Keratinocyte (primary cell): ENCODE data around the gene SPRY4. TPM values are rescaled to one million over a fixed set of nuclear protein-coding genes. Genes with fewer than 3 reads are reported as not detected.

Source experiments
- DNase-seq: peaks from one replicate; pipeline ENCODE4 v3.0.0-alpha.2; 2011; ENCODE audit warnings: low read depth, missing footprints, low spot score
- FAIRE-seq: peaks from 2 replicates; lab custom pipeline; 2011; peaks lifted over from hg19 to GRCh38; lab: Jason Lieb, UNC
- H2AFZ ChIP-seq: 2 replicates; pipeline ENCODE4 v1.6.0; 2012; ENCODE audit warnings: low read length, control low read depth, inconsistent platforms; ENCODE audit not compliant: control insufficient read depth
- H3K27ac ChIP-seq: 2 replicates; pipeline ENCODE4 v1.5.1; 2011; ENCODE audit warnings: low read length; ENCODE audit not compliant: control insufficient read depth, insufficient read depth
- H3K27me3 ChIP-seq: 3 replicates; pipeline ENCODE4 v1.6.0; 2011; ENCODE audit warnings: low read length; ENCODE audit not compliant: control insufficient read depth, insufficient read depth; ENCODE audit errors: extremely low read depth
- H3K36me3 ChIP-seq, 2 experiments: 2 replicates in 1 of 2; 3 replicates in 1 of 2; pipeline ENCODE4 v1.5.1; 2011; ENCODE audit warnings: low read length in 2 of 2, mild to moderate bottlenecking in 1 of 2; ENCODE audit not compliant: control insufficient read depth in 2 of 2, insufficient read depth in 2 of 2; ENCODE audit errors: extremely low read depth in 1 of 2
- H3K4me1 ChIP-seq: 3 replicates; pipeline ENCODE4 v1.5.1; 2011; ENCODE audit warnings: low read length; ENCODE audit not compliant: control insufficient read depth, insufficient read depth; ENCODE audit errors: extremely low read depth
- H3K4me2 ChIP-seq: 3 replicates; pipeline ENCODE4 v1.6.0; 2011; ENCODE audit warnings: low read depth, low read length; ENCODE audit not compliant: control insufficient read depth, insufficient read depth; ENCODE audit errors: extremely low read depth
- H3K4me3 ChIP-seq, 3 experiments: fragments of 200-600 bp in 1 of 3; sonication (generic) in 1 of 3; 2 replicates in 2 of 3; 3 replicates in 1 of 3; pipeline ENCODE4 v1.5.1; 2011 to 2016; ENCODE audit warnings: low read length in 3 of 3, mild to moderate bottlenecking in 3 of 3, control low read depth in 2 of 3, inconsistent platforms in 1 of 3, low read depth in 1 of 3, mixed read lengths in 1 of 3, mixed run types in 1 of 3, moderate library complexity in 1 of 3; ENCODE audit not compliant: control insufficient read depth in 2 of 3, insufficient read depth in 2 of 3; ENCODE audit errors: extremely low read depth in 1 of 3
- H3K79me2 ChIP-seq: 2 replicates; pipeline ENCODE4 v1.6.0; 2012; ENCODE audit warnings: low read length; ENCODE audit not compliant: control insufficient read depth, insufficient read depth
- H3K9ac ChIP-seq: 3 replicates; pipeline ENCODE4 v1.6.0; 2011; ENCODE audit warnings: low read length; ENCODE audit not compliant: control insufficient read depth, insufficient read depth; ENCODE audit errors: extremely low read depth
- H3K9me1 ChIP-seq: 3 replicates; pipeline ENCODE4 v1.6.0; 2011; ENCODE audit warnings: low read length; ENCODE audit not compliant: control insufficient read depth, insufficient read depth; ENCODE audit errors: extremely low read depth
- H3K9me3 ChIP-seq: 2 replicates; pipeline ENCODE4 v1.5.1; 2012; ENCODE audit warnings: low read depth, low read length; ENCODE audit not compliant: control insufficient read depth
- H4K20me1 ChIP-seq: 3 replicates; pipeline ENCODE4 v1.6.0; 2011; ENCODE audit warnings: low read length; ENCODE audit not compliant: control insufficient read depth, insufficient read depth; ENCODE audit errors: extremely low read depth
- EZH2 ChIP-seq: IDR thresholded peaks from one replicate; pipeline ENCODE4 v1.6.1; 2012; ENCODE audit warnings: inconsistent platforms, mild to moderate bottlenecking, low read length, moderate library complexity
- dilution Hi-C: fragments of 300-500 bp; cut with MboI; formaldehyde crosslinking; loops from one replicate; pipeline ENCODE4 v1.7.0; 2020; ENCODE audit warnings: low sequenced_read_pairs; ENCODE audit not compliant: extremely low pct_ligation_motif_present
- polyA plus RNA-seq, 5 experiments: library from polyadenylated mRNA; depleted of rRNA in 3 of 5; stranded (reverse) in 3 of 5; stranded (forward) in 1 of 5; unstranded in 1 of 5; fragments of >200 nt; gene quantifications; 1 replicate in 1 of 5; 2 replicates in 3 of 5; 3 replicates in 1 of 5; pipeline versions ENCODE4 v1.2.1 to v1.2.3, GENCODE V29; 2011 to 2012; ENCODE audit warnings: missing spikeins in 2 of 5, low read depth in 1 of 5, low replicate concordance in 1 of 5
- TF ChIP-seq, protein P1 (sequence below), 3 experiments: IDR thresholded peaks in 1 of 3; conservative IDR thresholded peaks in 1 of 3; optimal IDR thresholded peaks in 1 of 3; 2 replicates in 2 of 3; 3 replicates in 1 of 3; pipeline versions ENCODE3 to v1.5.1; 2011; ENCODE audit warnings: low read length in 3 of 3, mild to moderate bottlenecking in 3 of 3, moderate library complexity in 2 of 3, control low read depth in 1 of 3, inconsistent platforms in 1 of 3; ENCODE audit not compliant: insufficient read depth in 2 of 3; ENCODE audit errors: extremely low read depth in 1 of 3

Gene SPRY4
- polyA plus RNA-seq, 1 donor (not counting 4 experiments of a cell fraction or from before 2014, with no cell fraction given) = 10.2 TPM

DNA sequence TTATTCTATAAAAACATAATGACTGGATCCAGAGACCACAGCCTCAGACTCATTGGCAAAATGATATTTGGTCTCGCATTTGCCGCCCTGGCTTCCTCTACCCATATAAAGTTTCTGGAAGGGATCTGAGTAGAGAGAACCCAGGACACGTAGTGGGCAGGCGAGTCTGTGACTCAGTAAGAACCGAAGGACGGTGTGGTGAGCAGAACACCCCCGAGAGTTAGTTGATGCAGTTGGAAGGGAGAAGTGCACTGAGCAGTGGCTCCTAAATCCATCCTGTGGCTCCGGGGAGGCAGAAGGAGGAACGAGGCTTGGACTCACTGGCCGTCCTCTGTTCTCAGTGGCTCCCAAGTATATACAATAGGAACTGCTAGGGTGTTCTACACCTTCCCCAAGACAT is 11.5 kb downstream of the SPRY4 start:
- Histone ChIP-seq H3K79me2 (peaks cover 83% of the 10 kb centered on the region), H2AFZ (no peak overlapping the region), H3K27ac (no peak overlapping the region), H3K4me2 (no peak overlapping the region), H3K4me1 (no peaks in the 10 kb centered on the region), H4K20me1 (peaks cover 28% of the 10 kb centered on the region), H3K36me3 (peaks cover 37 to 49% of the 10 kb centered on the region in 2 experiments), H3K9me3 (no peaks in the 10 kb centered on the region), H3K9me1 (peaks cover 6% of the 10 kb centered on the region), H3K9ac (no peak overlapping the region), H3K4me3 (no peak overlapping the region), H3K27me3 (no peaks in the 10 kb centered on the region)
- TF ChIP-seq, protein P1, sequence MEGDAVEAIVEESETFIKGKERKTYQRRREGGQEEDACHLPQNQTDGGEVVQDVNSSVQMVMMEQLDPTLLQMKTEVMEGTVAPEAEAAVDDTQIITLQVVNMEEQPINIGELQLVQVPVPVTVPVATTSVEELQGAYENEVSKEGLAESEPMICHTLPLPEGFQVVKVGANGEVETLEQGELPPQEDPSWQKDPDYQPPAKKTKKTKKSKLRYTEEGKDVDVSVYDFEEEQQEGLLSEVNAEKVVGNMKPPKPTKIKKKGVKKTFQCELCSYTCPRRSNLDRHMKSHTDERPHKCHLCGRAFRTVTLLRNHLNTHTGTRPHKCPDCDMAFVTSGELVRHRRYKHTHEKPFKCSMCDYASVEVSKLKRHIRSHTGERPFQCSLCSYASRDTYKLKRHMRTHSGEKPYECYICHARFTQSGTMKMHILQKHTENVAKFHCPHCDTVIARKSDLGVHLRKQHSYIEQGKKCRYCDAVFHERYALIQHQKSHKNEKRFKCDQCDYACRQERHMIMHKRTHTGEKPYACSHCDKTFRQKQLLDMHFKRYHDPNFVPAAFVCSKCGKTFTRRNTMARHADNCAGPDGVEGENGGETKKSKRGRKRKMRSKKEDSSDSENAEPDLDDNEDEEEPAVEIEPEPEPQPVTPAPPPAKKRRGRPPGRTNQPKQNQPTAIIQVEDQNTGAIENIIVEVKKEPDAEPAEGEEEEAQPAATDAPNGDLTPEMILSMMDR (optimal IDR thresholded peaks at IDR 0.05 in 1 of 3, IDR thresholded peaks at IDR 0.05 in 1 of 3, conservative IDR thresholded peaks at IDR 0.05 in 1 of 3; ENCODE audit: extremely low read depth in 1 of 3, insufficient read depth in 2 of 3, low read length in 3 of 3) = no peak
- TF ChIP-seq EZH2 = no peak
- dilution Hi-C loops = no loop called here
- FAIRE-seq (no peak), DNase-seq (no peak)

DNA sequence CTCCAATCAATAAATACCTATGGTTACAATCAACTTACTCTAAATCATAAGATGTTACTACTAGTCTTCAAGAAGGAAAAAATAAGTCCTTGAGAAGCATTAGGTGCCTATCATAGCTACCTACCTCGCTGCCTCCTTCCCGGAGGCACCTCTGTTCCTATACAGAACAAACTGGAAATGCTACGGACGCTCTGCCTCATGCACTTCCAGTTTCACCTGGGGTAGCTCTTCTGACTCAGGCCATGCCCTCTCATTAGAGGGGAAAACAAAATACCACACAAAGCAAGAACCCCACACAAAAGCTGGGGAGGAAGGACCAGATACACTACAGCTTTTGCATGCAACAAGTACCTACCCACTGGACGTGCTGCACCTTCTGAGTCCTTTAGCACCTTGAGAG is 12.4 kb downstream of the SPRY4 start:
- peaks cover 28% of the 10 kb centered on the region for H4K20me1 ChIP-seq
- dilution Hi-C loops = no loop called here
- H3K27me3 ChIP-seq = no peaks in the 10 kb centered on the region
- H3K9me3 ChIP-seq = no peaks in the 10 kb centered on the region
- no peak overlapping the region for H3K4me2 ChIP-seq
- DNase-seq (no peak), FAIRE-seq (no peak)
- H3K27ac ChIP-seq = no peak overlapping the region
- peaks cover 33 to 47% of the 10 kb centered on the region in 2 experiments for H3K36me3 ChIP-seq
- peaks cover 7% of the 10 kb centered on the region for H3K9me1 ChIP-seq
- TF ChIP-seq, protein P1 (optimal IDR thresholded peaks at IDR 0.05 in 1 of 3, IDR thresholded peaks at IDR 0.05 in 1 of 3, conservative IDR thresholded peaks at IDR 0.05 in 1 of 3; ENCODE audit: extremely low read depth in 1 of 3, insufficient read depth in 2 of 3, low read length in 3 of 3) = no peak
- no peak for TF ChIP-seq EZH2
- H3K4me3 ChIP-seq = no peak overlapping the region
- H3K79me2 ChIP-seq = peaks cover 75% of the 10 kb centered on the region
- H3K4me1 ChIP-seq = no peaks in the 10 kb centered on the region
- H2AFZ ChIP-seq = no peak overlapping the region
- no peak overlapping the region for H3K9ac ChIP-seq
